Neuronal stem cell (in vitro differentiated cells): ENCODE data around the gene EIF4EBP3.
A peak's percentile ranks its signal among the peaks of the same experiment; 100 is the strongest.

Experiments
- DNase-seq: peaks from one replicate; pipeline ENCODE4 v3.0.0-alpha.2; 2013; ENCODE audit warnings: low spot score
- H2AFZ ChIP-seq: one replicate; pipeline ENCODE4 v1.6.1; 2013; ENCODE audit warnings: mild to moderate bottlenecking, low read length, inconsistent platforms
- H2AK5ac ChIP-seq: 2 replicates; pipeline ENCODE4 v1.6.1; 2013; ENCODE audit warnings: low read depth, mild to moderate bottlenecking, inconsistent platforms, low read length, moderate library complexity, mixed read lengths
- H2BK120ac ChIP-seq: 2 replicates; pipeline ENCODE4 v1.6.1; 2013; ENCODE audit warnings: low read depth, mild to moderate bottlenecking, inconsistent platforms, low read length, moderate library complexity, mixed read lengths
- H2BK12ac ChIP-seq: one replicate; pipeline ENCODE4 v1.6.1; 2013; ENCODE audit warnings: low read length, inconsistent platforms
- H2BK15ac ChIP-seq: 2 replicates; pipeline ENCODE4 v1.6.1; 2013; ENCODE audit warnings: mild to moderate bottlenecking, low read length, inconsistent platforms, mixed read lengths
- H2BK5ac ChIP-seq: one replicate; pipeline ENCODE4 v1.6.1; 2013; ENCODE audit warnings: inconsistent platforms, mild to moderate bottlenecking, low read length, moderate library complexity
- H3K14ac ChIP-seq: one replicate; pipeline ENCODE4 v1.6.1; 2013; ENCODE audit warnings: low read length, inconsistent platforms
- H3K18ac ChIP-seq: 2 replicates; pipeline ENCODE4 v1.6.1; 2013; ENCODE audit warnings: low read length, inconsistent platforms
- H3K23ac ChIP-seq: 2 replicates; pipeline ENCODE4 v1.6.1; 2013; ENCODE audit warnings: low read depth, mild to moderate bottlenecking, mixed read lengths, low read length, inconsistent platforms; ENCODE audit not compliant: poor library complexity
- H3K27ac ChIP-seq: replicated peaks from 3 replicates; pipeline ENCODE4 v1.5.1; 2013; ENCODE audit warnings: low read length, inconsistent platforms
- H3K27me3 ChIP-seq, 3 experiments: 2 replicates each; pipeline ENCODE4 v1.6.1; 2013; ENCODE audit warnings: low read length in 3 of 3, mild to moderate bottlenecking in 2 of 3, inconsistent platforms in 1 of 3, low read depth in 1 of 3, mixed read lengths in 1 of 3, moderate library complexity in 1 of 3; ENCODE audit not compliant: control insufficient read depth in 3 of 3, insufficient read depth in 3 of 3
- H3K36me3 ChIP-seq, 2 donors: replicated peaks in 1 of 2; 2 replicates each; pipeline ENCODE4 v1.6.1; 2013; ENCODE audit warnings: low read length in 2 of 2; ENCODE audit not compliant: control insufficient read depth in 2 of 2, insufficient read depth in 2 of 2
- H3K4ac ChIP-seq: 2 replicates; pipeline ENCODE4 v1.6.1; 2013; ENCODE audit warnings: inconsistent platforms, mild to moderate bottlenecking, low read length, moderate library complexity
- H3K4me1 ChIP-seq, 2 donors: 1 replicate in 1 of 2; 2 replicates in 1 of 2; pipeline ENCODE4 v1.6.1; 2013; ENCODE audit warnings: low read length in 2 of 2, low read depth in 1 of 2; ENCODE audit not compliant: control insufficient read depth in 2 of 2, insufficient read depth in 1 of 2
- H3K4me2 ChIP-seq: one replicate; pipeline ENCODE4 v1.6.1; 2013; ENCODE audit warnings: mild to moderate bottlenecking, low read length, inconsistent platforms; ENCODE audit not compliant: insufficient read depth, poor library complexity, severe bottlenecking
- H3K4me3 ChIP-seq, 2 donors: 2 replicates each; pipeline ENCODE4 v1.5.1; 2013; ENCODE audit warnings: low read length in 2 of 2, mild to moderate bottlenecking in 2 of 2, inconsistent platforms in 1 of 2, moderate library complexity in 1 of 2
- H3K79me1 ChIP-seq: one replicate; pipeline ENCODE4 v1.6.1; 2013; ENCODE audit warnings: low read depth, mild to moderate bottlenecking, inconsistent platforms, low read length, moderate library complexity
- H3K9ac ChIP-seq: one replicate; pipeline ENCODE4 v1.6.1; 2013; ENCODE audit warnings: mild to moderate bottlenecking, low read depth, low read length, inconsistent platforms; ENCODE audit not compliant: poor library complexity
- H3K9me3 ChIP-seq, 2 donors: replicated peaks in 1 of 2; 2 replicates each; pipeline versions ENCODE3 to v1.6.1; 2013; ENCODE audit warnings: low read length in 2 of 2, mild to moderate bottlenecking in 2 of 2, inconsistent platforms in 1 of 2, low read depth in 1 of 2, mixed read lengths in 1 of 2, moderate library complexity in 1 of 2; ENCODE audit not compliant: control insufficient read depth in 2 of 2, insufficient read depth in 1 of 2
- H4K8ac ChIP-seq: one replicate; pipeline ENCODE4 v1.6.1; 2013; ENCODE audit warnings: low read depth, mild to moderate bottlenecking, inconsistent platforms, low read length, moderate library complexity
- H4K91ac ChIP-seq: one replicate; pipeline ENCODE4 v1.6.1; 2013; ENCODE audit warnings: low read length, low read depth, mild to moderate bottlenecking, inconsistent platforms; ENCODE audit not compliant: poor library complexity
- WGBS, 2 donors: extraction: QIAGEN DNeasy Blood & Tissue Kit; methylation state at CpG; one replicate each; pipeline ENCODE4 v1.1.7; 2013; ENCODE audit warnings: missing lambda C conversion rate in 2 of 2, mixed read lengths in 1 of 2; ENCODE audit not compliant: insufficient read length in 2 of 2, insufficient replicate concordance in 1 of 2; ENCODE audit errors: extremely low coverage in 2 of 2; 5-methylcytosine and 5-hydroxymethylcytosine counted together

The EIF4EBP3 gene

GRCh38 chr5:140567871-140568270 lies 20.4 kb downstream of the EIF4EBP3 start:
- Histone ChIP-seq H2BK12ac (no peak overlapping the region), H4K8ac (no peak overlapping the region), H3K4ac (no peak overlapping the region), H3K4me3 (peak overlapping the region in 1 of 2 donors; percentile 15), H3K36me3 (peaks cover 19 to 31% of the 10 kb centered on the region in 2 donors), H3K4me1 (peaks cover 6% of the 10 kb centered on the region in 2 donors), H3K27ac (no peak overlapping the region), H2BK120ac (no peak overlapping the region), H2BK5ac (no peak overlapping the region), H3K14ac (no peak overlapping the region), H3K79me1 (peaks cover 3% of the 10 kb centered on the region), H3K27me3 (no peaks in the 10 kb centered on the region), H3K9ac (no peak overlapping the region), H4K91ac (no peak overlapping the region), H3K9me3 (no peaks in the 10 kb centered on the region), H2BK15ac (no peak overlapping the region), H2AFZ (no peak overlapping the region), H2AK5ac (no peak overlapping the region), H3K23ac (no peak overlapping the region), H3K18ac (no peak overlapping the region), H3K4me2 (no peak overlapping the region)
- no CpG with 5 or more reads among the region's 13 CpGs for WGBS, 2 donors
- no peak for DNase-seq

- H3K36me3 ChIP-seq, result peaks cover 19 to 31% of the 10 kb centered on the region in 2 donors
- no peak overlapping the region for H2BK12ac ChIP-seq
- no peak overlapping the region for H3K23ac ChIP-seq
- H3K18ac ChIP-seq, result no peak overlapping the region
- H3K9ac ChIP-seq, result no peak overlapping the region
- no peaks in the 10 kb centered on the region for H3K27me3 ChIP-seq
- H3K27ac ChIP-seq, result no peak overlapping the region
- H4K91ac ChIP-seq, result peak overlapping the region; percentile 44
- H2AK5ac ChIP-seq, result no peak overlapping the region
- H4K8ac ChIP-seq, result no peak overlapping the region
- H3K9me3 ChIP-seq, result no peaks in the 10 kb centered on the region
- peaks cover 5 to 6% of the 10 kb centered on the region in 2 donors for H3K4me1 ChIP-seq
- no peak for DNase-seq
- no peak overlapping the region for H2BK15ac ChIP-seq
- whole genome bisulfite sequencing, 2 donors, result no CpG with 5 or more reads among the region's 2 CpGs
- no peak overlapping the region for H3K14ac ChIP-seq
- H3K4me3 ChIP-seq, result no peak overlapping the region
- no peak overlapping the region for H3K4ac ChIP-seq
- H3K79me1 ChIP-seq, result peaks cover 3% of the 10 kb centered on the region
- no peak overlapping the region for H2BK5ac ChIP-seq
- H2AFZ ChIP-seq, result no peak overlapping the region
- no peak overlapping the region for H2BK120ac ChIP-seq
- H3K4me2 ChIP-seq, result no peak overlapping the region
Observed at GRCh38 chr5:140568443-140569063, 21.1 kb downstream of the EIF4EBP3 start.

GRCh38 chr5:140569197-140569596 lies 21.7 kb downstream of the EIF4EBP3 start:
- no peak overlapping the region for H3K4me3 ChIP-seq
- no peaks in the 10 kb centered on the region for H3K27me3 ChIP-seq
- peaks cover 0 to 6% of the 10 kb centered on the region in 2 donors for H3K4me1 ChIP-seq
- no peak overlapping the region for H4K8ac ChIP-seq
- H3K4ac ChIP-seq, result no peak overlapping the region
- no peak overlapping the region for H2BK12ac ChIP-seq
- H3K9ac ChIP-seq, result no peak overlapping the region
- WGBS, 2 donors, result no CpG with 5 or more reads among the region's 4 CpGs
- H3K79me1 ChIP-seq, result peaks cover 3% of the 10 kb centered on the region
- H3K9me3 ChIP-seq, result no peaks in the 10 kb centered on the region
- H3K36me3 ChIP-seq, result peaks cover 19 to 31% of the 10 kb centered on the region in 2 donors
- no peak overlapping the region for H3K18ac ChIP-seq
- H2AK5ac ChIP-seq, result no peak overlapping the region
- no peak overlapping the region for H2BK15ac ChIP-seq
- no peak overlapping the region for H2BK5ac ChIP-seq
- no peak overlapping the region for H3K4me2 ChIP-seq
- H3K23ac ChIP-seq, result no peak overlapping the region
- H3K27ac ChIP-seq, result no peak overlapping the region
- no peak overlapping the region for H2BK120ac ChIP-seq
- H2AFZ ChIP-seq, result no peak overlapping the region
- H3K14ac ChIP-seq, result no peak overlapping the region
- no peak overlapping the region for H4K91ac ChIP-seq
- DNase-seq, result no peak

- H2BK12ac ChIP-seq, result no peak overlapping the region
- no peak overlapping the region for H3K14ac ChIP-seq
- no CpG with 5 or more reads among the region's 4 CpGs for WGBS, 2 donors
- H4K91ac ChIP-seq, result no peak overlapping the region
- peaks cover 1% of the 10 kb centered on the region for H3K79me1 ChIP-seq
- H2BK15ac ChIP-seq, result no peak overlapping the region
- H3K9me3 ChIP-seq, result no peaks in the 10 kb centered on the region
- H3K4me1 ChIP-seq, result peaks cover 0 to 6% of the 10 kb centered on the region in 2 donors
- no peak overlapping the region for H3K23ac ChIP-seq
- H3K4ac ChIP-seq, result no peak overlapping the region
- no peak overlapping the region for H3K4me2 ChIP-seq
- H2BK120ac ChIP-seq, result no peak overlapping the region
- H3K27ac ChIP-seq, result no peak overlapping the region
- H3K4me3 ChIP-seq, result no peak overlapping the region
- DNase-seq, result no peak
- H4K8ac ChIP-seq, result no peak overlapping the region
- H3K18ac ChIP-seq, result no peak overlapping the region
- H3K27me3 ChIP-seq, result no peaks in the 10 kb centered on the region
- H2AK5ac ChIP-seq, result no peak overlapping the region
- H2AFZ ChIP-seq, result no peak overlapping the region
- H3K36me3 ChIP-seq, result peaks cover 19 to 31% of the 10 kb centered on the region in 2 donors
- no peak overlapping the region for H2BK5ac ChIP-seq
- H3K9ac ChIP-seq, result peak overlapping the region; percentile 72
Observed at GRCh38 chr5:140570058-140570457, 22.6 kb downstream of the EIF4EBP3 start.
